GM12878 (cell line): ENCODE measurements around the gene UFC1. TPM values are rescaled to one million over a fixed set of nuclear protein-coding genes. Genes with fewer than 3 reads are reported as not detected.

Experiments
- CREM ChIP-seq: IDR thresholded peaks from 2 replicates; pipeline ENCODE4 v1.6.1; 2014; ENCODE audit warnings: antibody characterized with exemption, low read depth
- CUX1 ChIP-seq: IDR thresholded peaks from 2 replicates; pipeline ENCODE4 v1.6.1; 2012; ENCODE audit warnings: improper control_type of control experiment, low read depth, low read length; ENCODE audit not compliant: insufficient replicate concordance
- EZH2 ChIP-seq: IDR thresholded peaks from 2 replicates; pipeline ENCODE4 v1.6.1; 2012; ENCODE audit warnings: low read depth, mild to moderate bottlenecking, control low read depth, inconsistent platforms, low read length, borderline replicate concordance; ENCODE audit not compliant: control insufficient read depth
- FOXK2 ChIP-seq: fragments of 450-650 bp; IDR thresholded peaks from 2 replicates; pipeline ENCODE4 v1.6.1; 2017; ENCODE audit warnings: mild to moderate bottlenecking, moderate library complexity
- LARP7 ChIP-seq: fragments of 450-650 bp; IDR thresholded peaks from 2 replicates; pipeline ENCODE4 v1.6.1; 2017; ENCODE audit warnings: mild to moderate bottlenecking
- MYC ChIP-seq: IDR thresholded peaks from 2 replicates; pipeline ENCODE4 v1.6.1; 2011; ENCODE audit warnings: mild to moderate bottlenecking, low read length, moderate library complexity, inconsistent platforms; ENCODE audit not compliant: insufficient read depth, insufficient replicate concordance, insufficient read length, severe bottlenecking
- NFYB ChIP-seq: IDR thresholded peaks from 2 replicates; pipeline ENCODE4 v1.6.1; 2011; ENCODE audit warnings: low read depth, mild to moderate bottlenecking, low read length, improper control_type of control experiment, moderate library complexity; ENCODE audit not compliant: insufficient read depth
- NR2F1 ChIP-seq: fragments of 450-650 bp; conservative IDR thresholded peaks from 2 replicates; pipeline ENCODE4 v1.6.1; 2017; ENCODE audit warnings: mild to moderate bottlenecking
- NRF1 ChIP-seq: conservative IDR thresholded peaks from 2 replicates; pipeline ENCODE4 v1.6.1; 2011; ENCODE audit warnings: mild to moderate bottlenecking, low read depth, low read length, improper control_type of control experiment
- POU2F2 ChIP-seq: IDR thresholded peaks from 3 replicates; pipeline ENCODE4 v1.6.1; 2011; ENCODE audit warnings: low read depth, mild to moderate bottlenecking, low read length, borderline replicate concordance
- SPI1 ChIP-seq: IDR thresholded peaks from 2 replicates; pipeline ENCODE4 v1.6.1; 2011; ENCODE audit warnings: low read depth, mild to moderate bottlenecking, low read length, moderate library complexity, borderline replicate concordance; ENCODE audit not compliant: insufficient read depth
- SRF ChIP-seq, 2 experiments: IDR thresholded peaks; 2 replicates each; pipeline ENCODE4 v1.6.1; 2011; ENCODE audit warnings: low read depth in 2 of 2, low read length in 2 of 2, mild to moderate bottlenecking in 1 of 2, moderate library complexity in 1 of 2
- SUPT20H ChIP-seq: IDR thresholded peaks from 2 replicates; pipeline ENCODE4 v1.6.1; 2011; ENCODE audit warnings: low read depth, mild to moderate bottlenecking, low read length, moderate library complexity, borderline replicate concordance; ENCODE audit not compliant: control insufficient read depth
- ZNF384 ChIP-seq: IDR thresholded peaks from 2 replicates; pipeline ENCODE4 v1.6.1; 2012; ENCODE audit warnings: low read depth, mild to moderate bottlenecking, low read length, improper control_type of control experiment, borderline replicate concordance
- ZNF622 ChIP-seq: fragments of 450-650 bp; IDR thresholded peaks from 2 replicates; pipeline ENCODE4 v1.6.1; 2017; ENCODE audit warnings: mild to moderate bottlenecking, inconsistent platforms
- polyA plus RNA-seq, 11 experiments: library from polyadenylated mRNA; depleted of rRNA in 4 of 11; unstranded in 6 of 11; stranded (reverse) in 5 of 11; fragments of >200 nt; fragmentation: Nextera tagmentation in 4 of 11; fragmentation: Illumina TruSeq in 1 of 11; extraction: Ambion mirVana in 4 of 11; extraction: Trizol in 1 of 11; gene quantifications; 1 replicate in 1 of 11; 2 replicates in 10 of 11; pipeline versions ENCODE4 v1.2.1 to v1.2.3, GENCODE V29; 2011 to 2016; ENCODE audit warnings: inconsistent platforms in 2 of 11, missing spikeins in 2 of 11, low read depth in 1 of 11
- total RNA-seq, 4 experiments: library from RNA; depleted of rRNA in 3 of 4; stranded (reverse); fragments of >200 nt in 3 of 4; fragmentation: Illumina TruSeq in 1 of 4; extraction: Trizol in 1 of 4; gene quantifications; 2 replicates each; pipeline versions ENCODE4 v1.2.1 to v1.2.3, GENCODE V29; 2013 to 2021
- TF ChIP-seq, protein P1 (sequence below): fragments of 150-350 bp; IDR thresholded peaks from 2 replicates; pipeline ENCODE4 v1.6.1; 2016; ENCODE audit warnings: low read depth, low read length
- TF ChIP-seq, protein P2 (sequence below): fragments of 450-650 bp; IDR thresholded peaks from 2 replicates; pipeline ENCODE4 v1.6.1; 2017; ENCODE audit warnings: mild to moderate bottlenecking

Gene UFC1
- total and polyA plus RNA-seq, 10 of the 15 experiments (the other 5 are each of a cell fraction or from before 2014, with no cell fraction given), result 95.9 to 239 (median 151) TPM

DNA sequence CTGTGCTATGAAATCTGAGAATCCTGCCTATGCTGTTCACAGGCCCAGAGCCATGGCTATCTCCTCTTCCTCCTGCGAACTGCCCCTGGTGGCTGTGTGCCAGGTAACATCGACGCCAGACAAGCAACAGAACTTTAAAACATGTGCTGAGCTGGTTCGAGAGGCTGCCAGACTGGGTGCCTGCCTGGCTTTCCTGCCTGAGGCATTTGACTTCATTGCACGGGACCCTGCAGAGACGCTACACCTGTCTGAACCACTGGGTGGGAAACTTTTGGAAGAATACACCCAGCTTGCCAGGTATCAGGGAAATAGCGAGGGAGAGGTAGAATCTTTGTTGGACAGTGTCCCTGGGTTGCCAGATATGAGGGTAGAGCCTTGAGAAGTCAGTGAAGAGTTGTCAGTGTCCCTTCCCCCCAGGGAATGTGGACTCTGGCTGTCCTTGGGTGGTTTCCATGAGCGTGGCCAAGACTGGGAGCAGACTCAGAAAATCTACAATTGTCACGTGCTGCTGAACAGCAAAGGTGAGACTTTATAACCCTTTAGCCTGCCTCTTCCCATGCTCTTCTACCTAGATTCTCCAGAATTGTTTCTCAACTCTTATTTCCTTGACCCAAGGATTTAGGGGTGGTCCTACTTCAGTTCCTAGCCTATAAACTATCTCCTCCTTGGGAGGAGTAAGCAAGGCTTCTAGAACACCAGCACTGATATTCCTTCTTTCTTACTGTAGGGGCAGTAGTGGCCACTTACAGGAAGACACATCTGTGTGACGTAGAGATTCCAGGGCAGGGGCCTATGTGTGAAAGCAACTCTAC lies 34.5 kb upstream of the UFC1 start (continued):
- TF ChIP-seq, protein P1, sequence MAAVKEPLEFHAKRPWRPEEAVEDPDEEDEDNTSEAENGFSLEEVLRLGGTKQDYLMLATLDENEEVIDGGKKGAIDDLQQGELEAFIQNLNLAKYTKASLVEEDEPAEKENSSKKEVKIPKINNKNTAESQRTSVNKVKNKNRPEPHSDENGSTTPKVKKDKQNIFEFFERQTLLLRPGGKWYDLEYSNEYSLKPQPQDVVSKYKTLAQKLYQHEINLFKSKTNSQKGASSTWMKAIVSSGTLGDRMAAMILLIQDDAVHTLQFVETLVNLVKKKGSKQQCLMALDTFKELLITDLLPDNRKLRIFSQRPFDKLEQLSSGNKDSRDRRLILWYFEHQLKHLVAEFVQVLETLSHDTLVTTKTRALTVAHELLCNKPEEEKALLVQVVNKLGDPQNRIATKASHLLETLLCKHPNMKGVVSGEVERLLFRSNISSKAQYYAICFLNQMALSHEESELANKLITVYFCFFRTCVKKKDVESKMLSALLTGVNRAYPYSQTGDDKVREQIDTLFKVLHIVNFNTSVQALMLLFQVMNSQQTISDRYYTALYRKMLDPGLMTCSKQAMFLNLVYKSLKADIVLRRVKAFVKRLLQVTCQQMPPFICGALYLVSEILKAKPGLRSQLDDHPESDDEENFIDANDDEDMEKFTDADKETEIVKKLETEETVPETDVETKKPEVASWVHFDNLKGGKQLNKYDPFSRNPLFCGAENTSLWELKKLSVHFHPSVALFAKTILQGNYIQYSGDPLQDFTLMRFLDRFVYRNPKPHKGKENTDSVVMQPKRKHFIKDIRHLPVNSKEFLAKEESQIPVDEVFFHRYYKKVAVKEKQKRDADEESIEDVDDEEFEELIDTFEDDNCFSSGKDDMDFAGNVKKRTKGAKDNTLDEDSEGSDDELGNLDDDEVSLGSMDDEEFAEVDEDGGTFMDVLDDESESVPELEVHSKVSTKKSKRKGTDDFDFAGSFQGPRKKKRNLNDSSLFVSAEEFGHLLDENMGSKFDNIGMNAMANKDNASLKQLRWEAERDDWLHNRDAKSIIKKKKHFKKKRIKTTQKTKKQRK, result no peak
- TF ChIP-seq EZH2, result no peak
- TF ChIP-seq SUPT20H, result no peak
- TF ChIP-seq SPI1, result no peak
- TF ChIP-seq POU2F2, result no peak
- TF ChIP-seq ZNF384, result no peak
- no peak for TF ChIP-seq FOXK2
- no peak for TF ChIP-seq LARP7
- no peak for TF ChIP-seq NRF1
- TF ChIP-seq ZNF622, result no peak
- no peak for TF ChIP-seq NR2F1
- TF ChIP-seq CUX1, result no peak
- TF ChIP-seq, protein P2, sequence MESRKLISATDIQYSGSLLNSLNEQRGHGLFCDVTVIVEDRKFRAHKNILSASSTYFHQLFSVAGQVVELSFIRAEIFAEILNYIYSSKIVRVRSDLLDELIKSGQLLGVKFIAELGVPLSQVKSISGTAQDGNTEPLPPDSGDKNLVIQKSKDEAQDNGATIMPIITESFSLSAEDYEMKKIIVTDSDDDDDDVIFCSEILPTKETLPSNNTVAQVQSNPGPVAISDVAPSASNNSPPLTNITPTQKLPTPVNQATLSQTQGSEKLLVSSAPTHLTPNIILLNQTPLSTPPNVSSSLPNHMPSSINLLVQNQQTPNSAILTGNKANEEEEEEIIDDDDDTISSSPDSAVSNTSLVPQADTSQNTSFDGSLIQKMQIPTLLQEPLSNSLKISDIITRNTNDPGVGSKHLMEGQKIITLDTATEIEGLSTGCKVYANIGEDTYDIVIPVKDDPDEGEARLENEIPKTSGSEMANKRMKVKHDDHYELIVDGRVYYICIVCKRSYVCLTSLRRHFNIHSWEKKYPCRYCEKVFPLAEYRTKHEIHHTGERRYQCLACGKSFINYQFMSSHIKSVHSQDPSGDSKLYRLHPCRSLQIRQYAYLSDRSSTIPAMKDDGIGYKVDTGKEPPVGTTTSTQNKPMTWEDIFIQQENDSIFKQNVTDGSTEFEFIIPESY, result no peak
- TF ChIP-seq SRF (IDR thresholded peaks at IDR 0.05; ENCODE audit: low read depth in 2 of 2, low read length in 2 of 2), result no peak
- no peak for TF ChIP-seq NFYB
- TF ChIP-seq CREM, result peak; percentile 78
- no peak for TF ChIP-seq MYC
